Progenitor cell of endocrine pancreas (in vitro differentiated cells): Measurements from ENCODE around the gene DIAPH2. TPM values are rescaled to one million over a fixed set of nuclear protein-coding genes. Genes with fewer than 3 reads are reported as not detected.

Experiments
- DNase-seq: peaks from one replicate; pipeline ENCODE4 v3.0.0; 2021; ENCODE audit warnings: low spot score; ENCODE audit not compliant: unreplicated experiment
- H3K27ac Mint-ChIP-seq: 2 replicates; pipeline ENCODE4 v1.8.0; 2021; ENCODE audit warnings: mild to moderate bottlenecking, moderate library complexity, mixed read lengths
- H3K27me3 Mint-ChIP-seq: 2 replicates; pipeline ENCODE4 v1.8.0; 2021; ENCODE audit warnings: mixed read lengths
- H3K36me3 Mint-ChIP-seq: 2 replicates; pipeline ENCODE4 v1.8.0; 2022; ENCODE audit warnings: mixed read lengths; ENCODE audit not compliant: insufficient read depth
- H3K4me1 Mint-ChIP-seq: 2 replicates; pipeline ENCODE4 v1.8.0; 2021; ENCODE audit warnings: low read depth, mixed read lengths
- H3K4me3 Mint-ChIP-seq: 2 replicates; pipeline ENCODE4 v1.8.0; 2021; ENCODE audit warnings: low read depth, mild to moderate bottlenecking, moderate library complexity, mixed read lengths
- H3K9me3 Mint-ChIP-seq: 2 replicates; pipeline ENCODE4 v1.8.0; 2021; ENCODE audit warnings: low read depth, mixed read lengths
- total RNA-seq: library from RNA; stranded (reverse); gene quantifications from 2 replicates; pipeline ENCODE4 v1.2.1, GENCODE V29; 2021
- TF ChIP-seq, protein P1 (sequence below): fragments of 200-600 bp; sonication (generic); IDR thresholded peaks from one replicate; pipeline ENCODE4 v1.5.0; 2021; ENCODE audit warnings: antibody characterized with exemption, mild to moderate bottlenecking; ENCODE audit not compliant: unreplicated experiment

DIAPH2 gene
- total RNA-seq, 1 donor from 2014 or later = 29.7 TPM

- H3K27me3 Mint-ChIP-seq = no peaks in the 10 kb centered on the region
- H3K4me1 Mint-ChIP-seq = peaks cover 2% of the 10 kb centered on the region
- H3K9me3 Mint-ChIP-seq = no peaks in the 10 kb centered on the region
- peaks cover 4% of the 10 kb centered on the region for H3K36me3 Mint-ChIP-seq
- TF ChIP-seq, protein P1, sequence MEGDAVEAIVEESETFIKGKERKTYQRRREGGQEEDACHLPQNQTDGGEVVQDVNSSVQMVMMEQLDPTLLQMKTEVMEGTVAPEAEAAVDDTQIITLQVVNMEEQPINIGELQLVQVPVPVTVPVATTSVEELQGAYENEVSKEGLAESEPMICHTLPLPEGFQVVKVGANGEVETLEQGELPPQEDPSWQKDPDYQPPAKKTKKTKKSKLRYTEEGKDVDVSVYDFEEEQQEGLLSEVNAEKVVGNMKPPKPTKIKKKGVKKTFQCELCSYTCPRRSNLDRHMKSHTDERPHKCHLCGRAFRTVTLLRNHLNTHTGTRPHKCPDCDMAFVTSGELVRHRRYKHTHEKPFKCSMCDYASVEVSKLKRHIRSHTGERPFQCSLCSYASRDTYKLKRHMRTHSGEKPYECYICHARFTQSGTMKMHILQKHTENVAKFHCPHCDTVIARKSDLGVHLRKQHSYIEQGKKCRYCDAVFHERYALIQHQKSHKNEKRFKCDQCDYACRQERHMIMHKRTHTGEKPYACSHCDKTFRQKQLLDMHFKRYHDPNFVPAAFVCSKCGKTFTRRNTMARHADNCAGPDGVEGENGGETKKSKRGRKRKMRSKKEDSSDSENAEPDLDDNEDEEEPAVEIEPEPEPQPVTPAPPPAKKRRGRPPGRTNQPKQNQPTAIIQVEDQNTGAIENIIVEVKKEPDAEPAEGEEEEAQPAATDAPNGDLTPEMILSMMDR = no peak
- no peak for DNase-seq
- no peak overlapping the region for H3K4me3 Mint-ChIP-seq
- no peak overlapping the region for H3K27ac Mint-ChIP-seq
Observed at GRCh38 chrX:97089116-97089515, 404.5 kb downstream of the DIAPH2 start.

DNA sequence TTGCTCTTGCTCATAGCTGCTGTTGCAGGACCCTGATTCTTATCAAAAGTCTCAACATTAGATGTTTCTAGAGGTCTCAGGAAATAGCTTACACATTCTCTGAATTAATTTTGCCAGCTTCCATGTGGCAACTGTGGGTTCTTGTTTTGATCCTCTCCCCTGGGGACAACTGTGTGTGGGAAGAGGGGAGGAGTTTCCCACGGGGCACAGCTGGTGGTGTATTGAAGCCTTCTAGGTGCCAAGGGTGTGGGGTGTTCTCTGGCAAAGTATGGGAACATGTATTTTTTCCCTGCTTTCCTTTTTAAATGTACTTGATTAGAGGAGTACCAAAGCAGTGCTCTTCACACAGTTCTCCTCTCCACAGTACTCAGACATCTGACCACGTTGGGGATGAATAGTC is 411.7 kb downstream of the DIAPH2 start:
- Mint-ChIP-seq H3K27me3 (no peaks in the 10 kb centered on the region), H3K36me3 (peaks cover 5% of the 10 kb centered on the region), H3K4me3 (no peak overlapping the region), H3K27ac (no peak overlapping the region), H3K4me1 (peaks cover 2% of the 10 kb centered on the region), H3K9me3 (peaks cover 3% of the 10 kb centered on the region)
- no peak for DNase-seq
- TF ChIP-seq, protein P1 = no peak

GRCh38 chrX:97102938-97103337 is 418.3 kb downstream of the DIAPH2 start:
- Mint-ChIP-seq H3K4me3 (no peak overlapping the region), H3K9me3 (no peaks in the 10 kb centered on the region), H3K27ac (no peak overlapping the region), H3K36me3 (peaks cover 3% of the 10 kb centered on the region), H3K27me3 (no peaks in the 10 kb centered on the region), H3K4me1 (no peaks in the 10 kb centered on the region)
- DNase-seq = no peak
- TF ChIP-seq, protein P1 = no peak

GRCh38 chrX:97109730-97110129 is 425.1 kb downstream of the DIAPH2 start:
- Mint-ChIP-seq H3K9me3 (no peaks in the 10 kb centered on the region), H3K4me3 (no peak overlapping the region), H3K27ac (no peak overlapping the region), H3K27me3 (no peaks in the 10 kb centered on the region), H3K36me3 (peaks cover 1% of the 10 kb centered on the region), H3K4me1 (peaks cover 1% of the 10 kb centered on the region)
- no peak for DNase-seq
- TF ChIP-seq, protein P1 = no peak

DNA sequence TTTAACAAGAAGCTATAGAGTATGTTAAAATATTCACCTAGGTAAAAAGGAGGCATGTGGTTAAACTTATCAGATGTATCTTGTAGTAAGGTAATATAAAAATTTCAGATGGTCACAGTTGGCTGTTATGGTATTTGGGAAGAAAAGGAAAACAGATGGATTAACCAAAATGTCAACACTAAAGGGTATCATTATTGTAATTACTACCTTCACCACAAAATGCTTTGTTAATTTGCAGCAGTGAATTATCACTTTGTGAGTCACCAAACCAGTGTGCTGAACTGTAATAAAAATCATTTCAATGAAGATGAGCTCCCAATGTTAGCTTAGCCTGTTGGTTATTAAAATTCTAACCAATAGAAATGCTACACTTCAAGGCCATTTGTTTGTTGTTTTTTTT is 432.9 kb downstream of the DIAPH2 start:
- TF ChIP-seq, protein P1 = no peak
- H3K27me3 Mint-ChIP-seq = no peaks in the 10 kb centered on the region

More for the DNA sequence above, 432.9 kb downstream of the DIAPH2 start:
- no peak for DNase-seq
- Mint-ChIP-seq H3K27ac (no peak overlapping the region), H3K36me3 (peaks cover 19% of the 10 kb centered on the region), H3K4me1 (no peaks in the 10 kb centered on the region), H3K9me3 (no peaks in the 10 kb centered on the region), H3K4me3 (no peak overlapping the region)
